Liver (tissue), 9 donors: Measurements from ENCODE around the gene MOV10L1. TPM values are rescaled to one million over a fixed set of nuclear protein-coding genes. Genes with fewer than 3 reads are reported as not detected.

Experiments
- DNase-seq: peaks from one replicate; pipeline ENCODE4 v3.0.0-alpha.2; 2017; ENCODE audit warnings: low spot score
- H3K27ac ChIP-seq, 2 donors: one replicate each; pipeline ENCODE4 v1.7.0; 2013; ENCODE audit warnings: inconsistent platforms in 2 of 2, low read length in 2 of 2, control low read depth in 1 of 2, low read depth in 1 of 2, mild to moderate bottlenecking in 1 of 2
- H3K27me3 ChIP-seq, 4 donors: one replicate each; pipeline versions ENCODE4 v1.6.1 to v1.7.0; 2013; ENCODE audit warnings: low read length in 3 of 4, inconsistent platforms in 1 of 4, mild to moderate bottlenecking in 1 of 4, moderate library complexity in 1 of 4; ENCODE audit not compliant: control insufficient read depth in 4 of 4, insufficient read depth in 4 of 4
- H3K36me3 ChIP-seq, 4 donors: one replicate each; pipeline versions ENCODE4 v1.6.1 to v1.7.0; 2013; ENCODE audit warnings: low read length in 3 of 4, mild to moderate bottlenecking in 3 of 4, low read depth in 1 of 4, moderate library complexity in 1 of 4; ENCODE audit not compliant: control insufficient read depth in 4 of 4, insufficient read depth in 3 of 4
- H3K4me1 ChIP-seq, 4 donors: one replicate each; pipeline versions ENCODE4 v1.6.1 to v1.7.0; 2013; ENCODE audit warnings: low read length in 3 of 4, mild to moderate bottlenecking in 3 of 4, moderate library complexity in 1 of 4; ENCODE audit not compliant: control insufficient read depth in 4 of 4, insufficient read depth in 4 of 4
- H3K4me3 ChIP-seq, 3 donors: one replicate each; pipeline versions ENCODE4 v1.6.1 to v1.7.0; 2013; ENCODE audit warnings: low read length in 3 of 3, control low read depth in 1 of 3, low read depth in 1 of 3, mild to moderate bottlenecking in 1 of 3
- H3K9ac ChIP-seq, 2 donors: one replicate each; pipeline ENCODE4 v1.7.0; 2013; ENCODE audit warnings: low read length in 2 of 2, mild to moderate bottlenecking in 2 of 2, moderate library complexity in 2 of 2, control low read depth in 1 of 2, low read depth in 1 of 2
- H3K9me3 ChIP-seq, 4 donors: one replicate each; pipeline versions ENCODE4 v1.6.1 to v1.7.0; 2013; ENCODE audit warnings: low read length in 3 of 4; ENCODE audit not compliant: control insufficient read depth in 4 of 4
- ATF3 ChIP-seq: IDR thresholded peaks from 2 replicates; pipeline ENCODE4 v1.6.1; 2016; ENCODE audit warnings: antibody characterized with exemption
- EGR1 ChIP-seq, 2 donors: IDR thresholded peaks; 2 replicates each; pipeline ENCODE4 v1.6.1; 2016 to 2018; ENCODE audit warnings: antibody characterized with exemption in 2 of 2, low read depth in 2 of 2
- FOXA1 ChIP-seq: IDR thresholded peaks from 2 replicates; pipeline ENCODE4 v1.6.1; 2016; ENCODE audit warnings: antibody characterized with exemption
- FOXA2 ChIP-seq: IDR thresholded peaks from 2 replicates; pipeline ENCODE4 v1.6.1; 2016; ENCODE audit warnings: antibody characterized with exemption
- GABPA ChIP-seq, 2 donors: IDR thresholded peaks in 1 of 2; conservative IDR thresholded peaks in 1 of 2; 2 replicates each; pipeline ENCODE4 v1.6.1; 2016; ENCODE audit warnings: antibody characterized with exemption in 2 of 2, mild to moderate bottlenecking in 1 of 2, moderate library complexity in 1 of 2
- HNF4A ChIP-seq, 2 donors: conservative IDR thresholded peaks; 2 replicates each; pipeline ENCODE4 v1.6.1; 2016; ENCODE audit warnings: antibody characterized with exemption in 2 of 2, mild to moderate bottlenecking in 2 of 2
- HNF4G ChIP-seq: IDR thresholded peaks from 2 replicates; pipeline ENCODE4 v1.6.1; 2016; ENCODE audit warnings: antibody characterized with exemption
- JUND ChIP-seq, 2 donors: IDR thresholded peaks; 2 replicates each; pipeline ENCODE4 v1.6.1; 2016; ENCODE audit warnings: antibody characterized with exemption in 2 of 2
- MAX ChIP-seq: IDR thresholded peaks from 2 replicates; pipeline ENCODE4 v1.6.1; 2016; ENCODE audit warnings: antibody characterized with exemption
- NR2F2 ChIP-seq: IDR thresholded peaks from 2 replicates; pipeline ENCODE4 v1.6.1; 2016; ENCODE audit warnings: antibody characterized with exemption
- RAD21 ChIP-seq, 2 donors: IDR thresholded peaks; 2 replicates each; pipeline ENCODE4 v1.6.1; 2016; ENCODE audit warnings: antibody characterized with exemption in 2 of 2, mild to moderate bottlenecking in 2 of 2
- REST ChIP-seq: IDR thresholded peaks from 2 replicates; pipeline ENCODE4 v1.6.1; 2016; ENCODE audit warnings: antibody characterized with exemption, mild to moderate bottlenecking
- RXRA ChIP-seq, 2 donors: IDR thresholded peaks; 2 replicates each; pipeline ENCODE4 v1.6.1; 2017 to 2018; ENCODE audit warnings: antibody characterized with exemption in 2 of 2, mild to moderate bottlenecking in 1 of 2
- SP1 ChIP-seq: IDR thresholded peaks from 2 replicates; pipeline ENCODE4 v1.6.1; 2018; ENCODE audit warnings: antibody characterized with exemption, mild to moderate bottlenecking
- TAF1 ChIP-seq: conservative IDR thresholded peaks from 2 replicates; pipeline ENCODE4 v1.6.1; 2016; ENCODE audit warnings: antibody characterized with exemption, mild to moderate bottlenecking
- YY1 ChIP-seq: IDR thresholded peaks from 2 replicates; pipeline ENCODE4 v1.6.1; 2016; ENCODE audit warnings: antibody characterized with exemption, mild to moderate bottlenecking
- ZBTB33 ChIP-seq: IDR thresholded peaks from 2 replicates; pipeline ENCODE4 v1.6.1; 2016; ENCODE audit warnings: antibody characterized with exemption
- WGBS: extraction: QIAGEN DNeasy Blood & Tissue Kit; methylation state at CpG from one replicate; pipeline ENCODE4 v1.1.7; 2013; 5-methylcytosine and 5-hydroxymethylcytosine counted together
- polyA plus RNA-seq, 2 donors: library from polyadenylated mRNA; stranded (reverse) in 1 of 2; unstranded in 1 of 2; fragments of 200-250 nt in 1 of 2; fragments of >200 nt in 1 of 2; fragmentation: Nextera tagmentation in 1 of 2; extraction: Ambion mirVana in 1 of 2; gene quantifications; one replicate each; pipeline versions ENCODE4 v1.2.1 to v1.2.3, GENCODE V29; 2013 to 2015
- total RNA-seq, 2 donors: library from RNA; depleted of rRNA; stranded (reverse); fragments of >200 nt; gene quantifications; one replicate each; pipeline ENCODE4 v1.2.3, GENCODE V29; 2014
- donor health status: healthy.
- donor health status: healthy.
- donor health status: healthy.
- donor health status: healthy.
- donor health status: healthy.

The MOV10L1 gene
- total and polyA plus RNA-seq, 4 donors = 0.07 to 0.47 (median 0.17) TPM

GRCh38 chr22:50185375-50186087 is 95.7 kb downstream of the MOV10L1 start, which contains the start of gene TRABD:
Gene TRABD, plus strand, starts transcription at chr22:50185913. Its CDS starts 7,148 bp downstream, at chr22:50193061.
- Histone ChIP-seq H3K27me3 (no peaks in the 10 kb centered on the region), H3K36me3 (peaks cover 0 to 3% (median 0%) of the 10 kb centered on the region in 4 donors), H3K9ac (peak within 1 kb of the TSS in 1 of 2 donors; percentile 88), H3K27ac (peak within 1 kb of the TSS; percentile 28 to 48), H3K4me1 (peaks cover 22 to 44% (median 30%) of the 10 kb centered on the region in 4 donors), H3K9me3 (no peaks in the 10 kb centered on the region), H3K4me3 (peak within 1 kb of the TSS; percentile 61 to 92 (median 69))
- DNase-seq = peak; percentile 92
- TF ChIP-seq HNF4G (no peak), ZBTB33 (no peak), REST (no peak), FOXA1 (no peak), JUND (IDR thresholded peaks at IDR 0.05) (no peak), TAF1 (no peak), RAD21 (IDR thresholded peaks at IDR 0.05) (no peak), EGR1 (IDR thresholded peaks at IDR 0.05; ENCODE audit: low read depth in 2 of 2) (no peak), FOXA2 (no peak), SP1 (no peak), ATF3 (no peak), MAX (no peak), NR2F2 (no peak), RXRA (IDR thresholded peaks at IDR 0.05) (no peak), HNF4A (conservative IDR thresholded peaks at IDR 0.05) (no peak), GABPA (IDR thresholded peaks at IDR 0.05 in 1 of 2, conservative IDR thresholded peaks at IDR 0.05 in 1 of 2) (no peak), YY1 (no peak)
- WGBS = 1% methylated on average over 88 of the region's 90 CpGs

GRCh38 chr22:50186181-50186714 is 96.4 kb downstream of the MOV10L1 start:
- no peak for DNase-seq
- WGBS = 3% methylated on average over 47 of the region's 47 CpGs
- H3K4me1 ChIP-seq = peaks cover 24 to 51% (median 34%) of the 10 kb centered on the region in 4 donors

More at GRCh38 chr22:50186181-50186714, 96.4 kb downstream of the MOV10L1 start:
- Histone ChIP-seq H3K4me3 (peak overlapping the region; percentile 55 to 92 (median 61)), H3K27me3 (no peaks in the 10 kb centered on the region), H3K36me3 (peaks cover 0 to 3% (median 0%) of the 10 kb centered on the region in 4 donors), H3K9me3 (no peaks in the 10 kb centered on the region), H3K27ac (peak overlapping the region; percentile 13 to 48), H3K9ac (peak overlapping the region in 1 of 2 donors; percentile 15)
- TF ChIP-seq MAX = no peak
- no peak for TF ChIP-seq FOXA1
- TF ChIP-seq JUND (IDR thresholded peaks at IDR 0.05) = no peak
- no peak for TF ChIP-seq SP1
- TF ChIP-seq NR2F2 = no peak
- TF ChIP-seq HNF4G = no peak
- no peak for TF ChIP-seq GABPA (IDR thresholded peaks at IDR 0.05 in 1 of 2, conservative IDR thresholded peaks at IDR 0.05 in 1 of 2)
- no peak for TF ChIP-seq HNF4A (conservative IDR thresholded peaks at IDR 0.05)
- no peak for TF ChIP-seq RXRA (IDR thresholded peaks at IDR 0.05)
- no peak for TF ChIP-seq YY1
